ENCODE measurements around the gene SLC46A2.

The SLC46A2 gene

GRCh38 chr9:112860451-112860850 is 30.2 kb downstream of the SLC46A2 start:
- no peak for TF ChIP-seq ZFX (IDR thresholded peaks at IDR 0.05; ENCODE audit: borderline replicate concordance)
- TF ChIP-seq CTCF (IDR thresholded peaks at IDR 0.05) = no peak
- no peak overlapping the region for H3K27ac ChIP-seq

DNA sequence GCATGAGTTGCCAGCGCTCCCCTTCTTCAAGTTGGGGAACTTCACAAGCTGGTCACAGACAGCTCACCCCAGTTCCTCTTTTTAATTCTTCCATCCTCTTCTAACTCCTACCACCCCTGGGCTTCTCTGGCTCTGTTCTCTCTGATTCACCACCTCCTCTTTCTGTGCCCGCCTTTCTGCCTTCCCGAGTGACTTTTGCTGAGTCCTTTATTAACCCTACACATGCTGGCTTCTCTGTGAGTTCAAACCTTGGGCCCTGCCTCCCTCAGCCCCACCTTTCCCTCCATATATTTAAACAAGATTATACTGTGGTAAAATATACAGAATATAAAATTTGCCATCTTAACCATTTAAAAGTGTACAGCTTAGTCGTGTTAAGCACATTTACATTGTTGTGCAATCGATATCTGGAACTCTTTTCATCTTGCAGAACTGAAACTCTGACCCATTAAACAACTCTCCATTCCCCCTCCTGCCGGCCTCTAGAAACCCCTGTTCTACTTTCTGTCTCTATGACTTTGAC is 32.0 kb downstream of the SLC46A2 start:
- no peak overlapping the region for H3K27ac ChIP-seq
- TF ChIP-seq ZFX (IDR thresholded peaks at IDR 0.05; ENCODE audit: borderline replicate concordance) (no peak), CTCF (IDR thresholded peaks at IDR 0.05) (no peak)

DNA sequence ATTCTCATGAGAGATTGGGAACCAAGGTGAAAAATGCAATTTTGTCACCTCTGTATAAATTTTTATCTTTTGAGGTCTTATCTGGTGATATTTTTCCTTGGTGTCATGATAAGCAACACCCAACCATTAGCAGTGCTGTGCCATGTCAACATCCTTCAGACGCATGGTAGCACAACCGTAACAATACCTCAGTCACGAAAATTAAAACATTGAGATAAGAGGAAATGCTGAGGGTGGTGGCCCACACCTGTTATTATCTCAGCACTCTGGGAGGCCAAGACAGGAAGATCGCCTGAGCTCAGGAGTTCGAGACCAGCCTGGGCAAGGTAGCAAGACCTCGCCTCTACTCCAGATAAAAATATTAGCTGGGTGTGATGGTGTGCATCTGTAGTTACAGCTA is 32.7 kb downstream of the SLC46A2 start:
- no peak for TF ChIP-seq CTCF (IDR thresholded peaks at IDR 0.05)
- no peak for TF ChIP-seq ZFX (IDR thresholded peaks at IDR 0.05; ENCODE audit: borderline replicate concordance)
- no peak overlapping the region for H3K27ac ChIP-seq

DNA sequence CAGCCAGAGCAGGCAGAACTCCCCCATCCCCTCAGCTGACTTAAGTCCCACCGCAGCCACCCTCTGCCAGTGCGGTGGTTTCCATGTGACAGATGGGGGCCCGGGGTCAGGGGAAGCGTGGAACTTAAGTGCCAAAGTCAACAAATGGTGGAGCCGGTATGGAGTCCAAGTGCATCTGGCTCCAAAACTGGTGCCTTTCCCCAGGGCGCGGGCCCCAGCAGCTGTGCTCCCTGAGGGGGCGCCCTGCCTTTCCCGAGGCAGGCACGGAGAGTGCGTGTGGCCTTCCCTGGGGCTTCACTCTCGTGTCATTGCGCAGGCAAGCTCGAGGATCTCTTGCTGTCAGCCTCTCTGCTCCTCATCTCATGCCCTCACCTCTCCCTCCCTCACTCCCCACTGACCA is 33.8 kb downstream of the SLC46A2 start:
- TF ChIP-seq CTCF (IDR thresholded peaks at IDR 0.05) (no peak), ZFX (IDR thresholded peaks at IDR 0.05; ENCODE audit: borderline replicate concordance) (no peak)
- H3K27ac ChIP-seq = no peak overlapping the region

GRCh38 chr9:112856200-112856599 is 34.5 kb downstream of the SLC46A2 start:
- TF ChIP-seq ZFX (IDR thresholded peaks at IDR 0.05; ENCODE audit: borderline replicate concordance) (no peak), CTCF (IDR thresholded peaks at IDR 0.05) (no peak)
- H3K27ac ChIP-seq = no peak overlapping the region

GRCh38 chr9:112854657-112855056 is 36.0 kb downstream of the SLC46A2 start:
- no peak for TF ChIP-seq ZFX (IDR thresholded peaks at IDR 0.05; ENCODE audit: borderline replicate concordance)
- TF ChIP-seq CTCF (IDR thresholded peaks at IDR 0.05) = no peak
- H3K27ac ChIP-seq = no peak overlapping the region

- no peak overlapping the region for H3K27ac ChIP-seq
- TF ChIP-seq CTCF (IDR thresholded peaks at IDR 0.05) = no peak
- no peak for TF ChIP-seq ZFX (IDR thresholded peaks at IDR 0.05; ENCODE audit: borderline replicate concordance)
These were observed 36.6 kb downstream of the SLC46A2 start for GRCh38 chr9:112853882-112854585.

Data from 22Rv1 (cell line).